Karpas-422 (cell line): ENCODE data around the gene PARD3B. TPM values are rescaled to one million over a fixed set of nuclear protein-coding genes. Genes with fewer than 3 reads are reported as not detected.

Experiments
- DNase-seq: peaks from one replicate; pipeline ENCODE4 v3.0.0-alpha.2; 2015
- H2AFZ ChIP-seq: fragments of 200-600 bp; sonication (generic); 2 replicates; pipeline ENCODE4 v1.6.1; 2014; ENCODE audit warnings: antibody characterized with exemption, low read length, mixed read lengths
- H3K27ac ChIP-seq: fragments of 200-600 bp; sonication (generic); 2 replicates; pipeline ENCODE4 v1.5.1; 2014; ENCODE audit warnings: mild to moderate bottlenecking, low read length, moderate library complexity
- H3K27me3 ChIP-seq: fragments of 200-600 bp; sonication (generic); 2 replicates; pipeline ENCODE4 v1.6.1; 2014; ENCODE audit warnings: low read length, mixed read lengths
- H3K36me3 ChIP-seq: fragments of 200-600 bp; sonication (generic); 2 replicates; pipeline ENCODE4 v1.6.1; 2014; ENCODE audit warnings: low read length, mixed read lengths; ENCODE audit not compliant: insufficient read depth
- H3K4me1 ChIP-seq: fragments of 200-600 bp; sonication (generic); 2 replicates; pipeline ENCODE4 v1.6.1; 2014; ENCODE audit warnings: mild to moderate bottlenecking, low read length, mixed read lengths
- H3K4me2 ChIP-seq: fragments of 200-600 bp; sonication (generic); 2 replicates; pipeline ENCODE4 v1.6.1; 2014; ENCODE audit warnings: low read length, low read depth, mild to moderate bottlenecking; ENCODE audit not compliant: poor library complexity, severe bottlenecking
- H3K4me3 ChIP-seq: fragments of 200-600 bp; sonication (generic); 2 replicates; pipeline ENCODE4 v1.5.1; 2014; ENCODE audit warnings: mild to moderate bottlenecking, antibody characterized with exemption, low read length, mixed read lengths
- H3K79me2 ChIP-seq: fragments of 200-600 bp; sonication (generic); 2 replicates; pipeline ENCODE4 v1.6.1; 2014; ENCODE audit warnings: mild to moderate bottlenecking, low read length, mixed read lengths
- H3K9ac ChIP-seq: fragments of 200-600 bp; sonication (generic); 2 replicates; pipeline ENCODE4 v1.6.0; 2014; ENCODE audit warnings: low read length
- H3K9me2 ChIP-seq: fragments of 200-600 bp; sonication (generic), shearing (Covaris generic); replicated peaks from 2 replicates; pipeline ENCODE4 v1.6.0; 2014; ENCODE audit warnings: mild to moderate bottlenecking, low read length, moderate library complexity; ENCODE audit not compliant: insufficient read depth
- H3K9me3 ChIP-seq: fragments of 300-700, 200-600 bp; sonication (generic); 2 replicates; pipeline ENCODE4 v1.6.1; 2014; ENCODE audit warnings: low read length, mixed read lengths
- H4K20me1 ChIP-seq: fragments of 200-600 bp; sonication (generic); 2 replicates; pipeline ENCODE4 v1.6.1; 2014; ENCODE audit warnings: mild to moderate bottlenecking, antibody characterized with exemption, low read length, low read depth; ENCODE audit not compliant: insufficient read depth
- total RNA-seq: library from RNA; depleted of rRNA; stranded (reverse); fragments of >200 nt; shearing (Covaris generic); gene quantifications from 2 replicates; pipeline ENCODE4 v1.2.3, GENCODE V29; 2014; ENCODE audit warnings: low replicate concordance

The PARD3B gene
- total RNA-seq, 1 experiment from 2014 or later: not detected

DNA sequence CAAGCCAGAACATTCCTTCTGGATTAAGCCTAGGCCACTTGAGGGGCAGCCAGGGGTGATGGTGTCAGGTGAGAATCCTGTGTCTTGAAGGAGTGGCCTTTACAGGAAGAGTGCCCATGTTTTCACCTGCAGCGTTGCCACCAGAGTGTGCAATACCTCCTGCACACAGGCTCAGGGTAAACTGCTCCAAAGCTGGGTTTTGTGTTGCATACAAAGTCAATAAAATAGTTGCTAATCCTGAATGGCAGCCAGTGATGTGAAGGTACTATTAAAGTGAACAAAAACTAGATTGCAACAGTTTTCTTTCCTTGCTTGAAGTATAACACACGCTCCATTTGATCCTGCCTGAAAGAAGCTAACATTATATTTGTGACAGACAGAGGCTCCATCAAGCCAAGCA lies 1072.6 kb downstream of the PARD3B start:
- Histone ChIP-seq H3K27ac (no peak overlapping the region), H3K79me2 (no peaks in the 10 kb centered on the region), H3K9me2 (no peaks in the 10 kb centered on the region), H3K4me1 (no peaks in the 10 kb centered on the region), H3K4me2 (no peak overlapping the region), H3K4me3 (no peak overlapping the region), H3K36me3 (no peaks in the 10 kb centered on the region), H3K27me3 (no peaks in the 10 kb centered on the region), H2AFZ (no peak overlapping the region), H3K9ac (no peak overlapping the region), H4K20me1 (no peaks in the 10 kb centered on the region), H3K9me3 (no peaks in the 10 kb centered on the region)
- no peak for DNase-seq

DNA sequence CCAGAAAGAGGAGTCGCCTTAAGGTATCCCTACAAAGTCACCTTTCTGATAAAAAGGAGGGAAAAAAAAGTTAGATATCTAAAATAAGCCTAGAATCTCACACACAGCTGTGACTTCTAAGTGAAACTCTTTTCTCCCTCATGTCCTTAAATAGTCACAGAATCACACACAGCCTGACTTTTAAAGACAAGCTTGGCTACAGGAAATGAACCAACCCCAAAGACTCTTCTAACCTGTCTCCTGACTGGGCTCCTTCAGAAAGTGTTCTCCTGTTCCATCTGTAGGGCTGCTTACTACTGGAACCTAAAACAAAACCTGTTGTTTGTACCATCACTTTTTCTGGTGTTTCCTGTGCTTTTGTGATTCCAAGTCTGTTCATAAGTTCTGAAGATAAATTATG lies 1074.3 kb downstream of the PARD3B start:
- Histone ChIP-seq H3K9me2 (no peaks in the 10 kb centered on the region), H3K27ac (no peak overlapping the region), H3K4me2 (no peak overlapping the region), H3K36me3 (no peaks in the 10 kb centered on the region), H3K9me3 (no peaks in the 10 kb centered on the region), H3K4me1 (no peaks in the 10 kb centered on the region), H3K79me2 (no peaks in the 10 kb centered on the region), H3K27me3 (no peaks in the 10 kb centered on the region; the same call in 1 of the 2 replicates), H4K20me1 (no peaks in the 10 kb centered on the region), H3K9ac (no peak overlapping the region), H3K4me3 (no peak overlapping the region), H2AFZ (no peak overlapping the region)
- DNase-seq: no peak

- Histone ChIP-seq H2AFZ (no peak overlapping the region), H3K9ac (no peak overlapping the region), H4K20me1 (no peaks in the 10 kb centered on the region), H3K4me3 (no peak overlapping the region), H3K4me1 (no peaks in the 10 kb centered on the region), H3K36me3 (no peaks in the 10 kb centered on the region), H3K4me2 (no peak overlapping the region), H3K79me2 (no peaks in the 10 kb centered on the region), H3K9me3 (no peaks in the 10 kb centered on the region), H3K27me3 (no peaks in the 10 kb centered on the region; the same call in 1 of the 2 replicates), H3K9me2 (no peaks in the 10 kb centered on the region), H3K27ac (no peak overlapping the region)
- no peak for DNase-seq
Observed at GRCh38 chr2:205627085-205627484, 1081.8 kb downstream of the PARD3B start.

GRCh38 chr2:205628422-205628821 lies 1083.1 kb downstream of the PARD3B start:
- Histone ChIP-seq H3K27ac (no peak overlapping the region), H3K9me2 (no peaks in the 10 kb centered on the region), H3K4me1 (no peaks in the 10 kb centered on the region), H3K9ac (no peak overlapping the region), H3K36me3 (no peaks in the 10 kb centered on the region), H4K20me1 (no peaks in the 10 kb centered on the region), H3K9me3 (no peaks in the 10 kb centered on the region), H3K79me2 (no peaks in the 10 kb centered on the region), H2AFZ (no peak overlapping the region), H3K4me3 (no peak overlapping the region), H3K27me3 (no peaks in the 10 kb centered on the region; the same call in 1 of the 2 replicates), H3K4me2 (no peak overlapping the region)
- no peak for DNase-seq

GRCh38 chr2:205629091-205629776 lies 1084.0 kb downstream of the PARD3B start:
- no peaks in the 10 kb centered on the region for H3K9me2 ChIP-seq
- H3K4me2 ChIP-seq: no peak overlapping the region
- no peaks in the 10 kb centered on the region for H3K79me2 ChIP-seq
- no peaks in the 10 kb centered on the region for H4K20me1 ChIP-seq
- H3K4me3 ChIP-seq: no peak overlapping the region
- no peak for DNase-seq
- no peaks in the 10 kb centered on the region for H3K4me1 ChIP-seq
- no peaks in the 10 kb centered on the region for H3K36me3 ChIP-seq
- no peak overlapping the region for H3K27ac ChIP-seq
- H3K9me3 ChIP-seq: no peaks in the 10 kb centered on the region
- H3K9ac ChIP-seq: no peak overlapping the region
- no peaks in the 10 kb centered on the region; the same call in 1 of the 2 replicates for H3K27me3 ChIP-seq
- H2AFZ ChIP-seq: no peak overlapping the region

DNA sequence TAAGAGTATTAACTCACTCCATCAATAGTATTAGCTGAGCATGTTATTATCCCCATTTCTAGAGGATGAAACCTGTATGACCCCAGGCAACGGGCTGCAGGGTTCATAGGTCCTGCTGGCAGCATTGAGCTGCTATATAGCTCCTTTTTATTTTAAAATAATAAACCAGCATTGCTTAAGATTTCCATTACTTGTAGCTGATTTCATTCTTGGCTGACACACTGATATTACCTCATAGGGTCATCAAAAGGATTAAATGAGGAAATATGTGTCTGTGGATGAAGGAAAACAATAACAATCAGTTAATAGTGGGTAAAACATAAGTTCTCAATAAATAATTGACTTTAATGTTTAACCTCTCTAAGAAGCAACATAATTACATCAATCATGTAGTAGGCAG lies 1088.7 kb downstream of the PARD3B start:
- H3K9me2 ChIP-seq: no peaks in the 10 kb centered on the region
- H3K9me3 ChIP-seq: no peaks in the 10 kb centered on the region
- DNase-seq: no peak
- no peak overlapping the region for H3K9ac ChIP-seq
- no peak overlapping the region for H3K4me2 ChIP-seq
- no peak overlapping the region for H2AFZ ChIP-seq
- no peaks in the 10 kb centered on the region for H3K27me3 ChIP-seq
- H4K20me1 ChIP-seq: no peaks in the 10 kb centered on the region
- peaks cover 16% of the 10 kb centered on the region for H3K4me1 ChIP-seq
- no peaks in the 10 kb centered on the region for H3K79me2 ChIP-seq
- H3K4me3 ChIP-seq: no peak overlapping the region
- no peak overlapping the region for H3K27ac ChIP-seq
- no peaks in the 10 kb centered on the region for H3K36me3 ChIP-seq

DNA sequence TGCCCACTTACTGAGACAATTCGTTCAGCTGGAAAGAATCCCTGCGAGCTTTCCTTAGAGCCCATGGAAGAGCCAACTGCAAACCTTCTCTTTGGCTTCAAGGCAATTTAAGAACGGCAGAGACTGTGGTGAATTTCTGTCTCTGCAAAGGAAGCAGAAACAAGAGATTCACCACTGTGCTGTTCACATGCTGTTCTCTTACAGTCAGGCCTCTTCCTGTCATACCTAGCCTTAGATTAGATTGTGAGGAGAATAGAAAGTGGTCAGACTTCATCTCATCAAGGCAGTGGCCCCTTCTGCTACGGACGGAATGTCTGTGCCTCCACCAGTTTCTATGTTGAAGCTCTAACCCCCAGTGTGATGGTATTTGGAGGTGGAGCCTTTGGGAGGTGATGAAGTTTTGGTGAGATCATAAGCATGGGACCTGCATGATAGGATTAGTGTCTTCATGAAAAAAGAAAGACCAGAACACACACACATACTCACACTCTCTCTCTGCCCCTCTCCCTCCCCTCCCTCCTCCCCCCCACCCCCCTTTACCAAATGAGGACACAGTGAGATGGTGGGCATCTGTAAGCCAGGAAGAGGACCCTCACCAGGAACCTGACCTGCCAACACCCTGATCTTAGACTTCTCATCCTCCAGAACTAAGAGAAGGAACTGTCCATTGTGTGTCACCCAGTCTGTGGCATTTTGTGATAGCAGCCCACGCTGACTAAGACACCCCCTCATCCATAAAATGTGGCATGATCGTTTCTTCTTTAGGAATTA lies 1091.5 kb downstream of the PARD3B start:
- H3K4me3 ChIP-seq: no peak overlapping the region
- no peaks in the 10 kb centered on the region for H3K9me3 ChIP-seq
- no peaks in the 10 kb centered on the region for H3K27me3 ChIP-seq
- no peak overlapping the region for H3K4me2 ChIP-seq
- no peaks in the 10 kb centered on the region for H3K9me2 ChIP-seq
- H4K20me1 ChIP-seq: no peaks in the 10 kb centered on the region
- peaks cover 21% of the 10 kb centered on the region for H3K4me1 ChIP-seq
- no peaks in the 10 kb centered on the region for H3K79me2 ChIP-seq
- peak overlapping the region; percentile 2; the same call in 1 of the 2 replicates for H2AFZ ChIP-seq
- no peak overlapping the region for H3K27ac ChIP-seq
- no peak overlapping the region for H3K9ac ChIP-seq
- H3K36me3 ChIP-seq: no peaks in the 10 kb centered on the region
- DNase-seq: no peak

DNA sequence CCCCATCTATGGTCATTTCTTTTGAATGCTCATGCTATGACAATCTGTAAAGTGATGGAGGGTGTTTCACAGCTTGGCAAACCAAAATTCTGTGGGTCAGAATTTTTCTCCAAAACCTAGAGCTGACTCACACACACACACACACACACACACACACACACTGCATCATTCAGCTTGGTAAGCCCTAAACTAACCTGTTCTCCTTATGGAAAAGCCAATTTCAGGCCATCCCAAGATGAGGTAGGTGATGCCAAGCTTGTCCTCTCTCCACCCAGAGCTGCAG lies 1092.0 kb downstream of the PARD3B start:
- Histone ChIP-seq H2AFZ (no peak overlapping the region; the same call in 1 of the 2 replicates), H3K9me2 (no peaks in the 10 kb centered on the region), H3K79me2 (no peaks in the 10 kb centered on the region), H4K20me1 (no peaks in the 10 kb centered on the region), H3K4me1 (peaks cover 21% of the 10 kb centered on the region), H3K4me2 (no peak overlapping the region), H3K9ac (no peak overlapping the region), H3K27me3 (no peaks in the 10 kb centered on the region), H3K9me3 (no peaks in the 10 kb centered on the region), H3K27ac (no peak overlapping the region), H3K4me3 (no peak overlapping the region), H3K36me3 (no peaks in the 10 kb centered on the region)
- DNase-seq: no peak
